Body of pancreas (tissue), 4 donors: ENCODE measurements around the gene SLCO3A1.

Experiments used
- POLR2A ChIP-seq, 3 donors: fragments of 450-650 bp; IDR thresholded peaks; one replicate each; pipeline ENCODE4 v1.6.1; 2016; ENCODE audit warnings: antibody characterized with exemption in 3 of 3, mild to moderate bottlenecking in 2 of 3
- TF ChIP-seq, protein P1 (sequence below), 7 experiments: fragments of 450-650 bp in 4 of 7; fragments of 200-600 bp in 3 of 7; sonication (generic) in 3 of 7; IDR thresholded peaks; one replicate each; pipeline ENCODE4 v1.5.1; 2016 to 2019; ENCODE audit warnings: antibody characterized with exemption in 7 of 7

DNA sequence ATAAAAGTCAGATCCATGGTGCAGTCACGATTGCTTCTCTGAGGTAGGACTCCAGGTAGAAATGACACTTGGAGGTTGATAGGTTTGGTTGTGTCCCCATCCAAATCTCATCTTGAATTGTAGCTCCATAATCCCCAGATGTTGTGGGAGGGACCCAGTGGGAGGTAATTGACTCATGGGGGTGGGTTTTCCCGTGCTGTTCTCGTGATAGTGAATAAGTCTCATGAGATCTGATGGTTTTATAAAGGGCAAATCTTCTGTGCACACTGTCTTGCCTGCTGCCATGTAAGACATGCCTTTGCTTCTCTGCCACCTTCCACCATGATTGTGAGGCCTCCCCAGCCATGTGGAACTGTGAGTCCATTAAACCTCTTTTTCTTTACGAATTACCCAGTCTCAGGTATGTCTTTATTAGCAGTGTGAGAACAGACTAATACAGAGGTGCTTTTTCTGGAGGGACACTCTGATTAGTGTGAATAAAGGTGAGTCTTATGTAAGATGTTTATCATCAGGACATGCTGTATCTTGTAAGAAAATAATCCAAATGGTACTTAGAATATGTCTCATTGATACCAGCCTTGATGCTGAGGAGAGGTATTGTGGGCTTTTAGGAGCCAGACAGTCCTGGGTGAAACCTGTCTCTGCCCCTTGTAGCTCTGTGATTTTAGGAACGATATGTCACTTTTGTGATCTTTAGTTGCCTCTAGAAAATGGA, 43.0 kb downstream of the SLCO3A1 start:
- TF ChIP-seq, protein P1, sequence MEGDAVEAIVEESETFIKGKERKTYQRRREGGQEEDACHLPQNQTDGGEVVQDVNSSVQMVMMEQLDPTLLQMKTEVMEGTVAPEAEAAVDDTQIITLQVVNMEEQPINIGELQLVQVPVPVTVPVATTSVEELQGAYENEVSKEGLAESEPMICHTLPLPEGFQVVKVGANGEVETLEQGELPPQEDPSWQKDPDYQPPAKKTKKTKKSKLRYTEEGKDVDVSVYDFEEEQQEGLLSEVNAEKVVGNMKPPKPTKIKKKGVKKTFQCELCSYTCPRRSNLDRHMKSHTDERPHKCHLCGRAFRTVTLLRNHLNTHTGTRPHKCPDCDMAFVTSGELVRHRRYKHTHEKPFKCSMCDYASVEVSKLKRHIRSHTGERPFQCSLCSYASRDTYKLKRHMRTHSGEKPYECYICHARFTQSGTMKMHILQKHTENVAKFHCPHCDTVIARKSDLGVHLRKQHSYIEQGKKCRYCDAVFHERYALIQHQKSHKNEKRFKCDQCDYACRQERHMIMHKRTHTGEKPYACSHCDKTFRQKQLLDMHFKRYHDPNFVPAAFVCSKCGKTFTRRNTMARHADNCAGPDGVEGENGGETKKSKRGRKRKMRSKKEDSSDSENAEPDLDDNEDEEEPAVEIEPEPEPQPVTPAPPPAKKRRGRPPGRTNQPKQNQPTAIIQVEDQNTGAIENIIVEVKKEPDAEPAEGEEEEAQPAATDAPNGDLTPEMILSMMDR (IDR thresholded peaks at IDR 0.05), result no peak
- no peak for TF ChIP-seq POLR2A (IDR thresholded peaks at IDR 0.05)
